K562 (cell line): ENCODE results near the gene FOXJ2. TPM values are rescaled to one million over a fixed set of nuclear protein-coding genes. Genes with fewer than 3 reads are reported as not detected.

Source experiments
- ARID1B ChIP-seq: fragments of 450-650 bp; IDR thresholded peaks from 2 replicates; pipeline ENCODE4 v1.6.1; 2016; ENCODE audit warnings: antibody characterized with exemption, mild to moderate bottlenecking, inconsistent platforms
- CGGBP1 ChIP-seq: fragments of 250-450 bp; sonication (Bioruptor Pico); IDR thresholded peaks from 2 replicates; pipeline ENCODE4 v1.9.0; 2021; ENCODE audit warnings: mild to moderate bottlenecking
- CREB3 ChIP-seq: fragments of 450-650 bp; conservative IDR thresholded peaks from 2 replicates; pipeline ENCODE4 v1.6.1; 2016; ENCODE audit warnings: missing genetic modification characterization, low read depth, mild to moderate bottlenecking, missing compliant biosample characterization, moderate library complexity
- E2F3 ChIP-seq: fragments of 250-450 bp; sonication (Bioruptor Pico); IDR thresholded peaks from 2 replicates; pipeline ENCODE4 v1.4.0; 2020; ENCODE audit warnings: mild to moderate bottlenecking
- GTF2E2 ChIP-seq: fragments of 200-800 bp; sonication (Bioruptor generic); IDR thresholded peaks from 2 replicates; pipeline ENCODE4 v1.6.1; 2016; ENCODE audit warnings: missing genetic modification characterization, missing compliant biosample characterization
- HIVEP1 ChIP-seq: fragments of 250-450 bp; sonication (Bioruptor Pico); IDR thresholded peaks from 2 replicates; pipeline ENCODE4 v1.4.0; 2020; ENCODE audit warnings: mild to moderate bottlenecking
- KLF16 ChIP-seq: IDR thresholded peaks from 2 replicates; pipeline ENCODE4 v1.6.1; 2016; ENCODE audit warnings: antibody characterized with exemption
- MAFF ChIP-seq: IDR thresholded peaks from 2 replicates; pipeline ENCODE4 v1.6.1; 2012; ENCODE audit warnings: low read length, improper control_type of control experiment
- MNT ChIP-seq, 2 experiments: fragments of 450-650 bp; conservative IDR thresholded peaks; 2 replicates each; pipeline ENCODE4 v1.6.1; 2017; ENCODE audit warnings: mild to moderate bottlenecking in 2 of 2, moderate library complexity in 2 of 2
- SMAD2 ChIP-seq: fragments of 150-350 bp; IDR thresholded peaks from 2 replicates; pipeline ENCODE4 v1.6.1; 2014; ENCODE audit warnings: low read depth, mild to moderate bottlenecking, low read length
- SMARCE1 ChIP-seq: fragments of 450-650 bp; IDR thresholded peaks from 2 replicates; pipeline ENCODE4 v1.7.1; 2016; ENCODE audit warnings: mild to moderate bottlenecking
- SP1 ChIP-seq: sonication (generic); formaldehyde crosslinking; IDR thresholded peaks from 2 replicates; pipeline ENCODE4 v1.8.1; 2022; ENCODE audit warnings: mild to moderate bottlenecking, missing genetic modification reagents
- TCF3 ChIP-seq: sonication (generic); formaldehyde crosslinking; IDR thresholded peaks from 2 replicates; pipeline ENCODE4 v1.4.0; 2020; ENCODE audit warnings: mild to moderate bottlenecking, missing genetic modification reagents
- TGIF2 ChIP-seq: sonication (generic); formaldehyde crosslinking; IDR thresholded peaks from 2 replicates; pipeline ENCODE4 v1.8.1; 2022; ENCODE audit warnings: mild to moderate bottlenecking, missing genetic modification reagents, moderate library complexity
- VEZF1 ChIP-seq: fragments of 200-800 bp; sonication (Bioruptor generic); IDR thresholded peaks from 2 replicates; pipeline ENCODE4 v1.6.1; 2017; ENCODE audit warnings: missing genetic modification characterization, missing compliant biosample characterization
- ZBTB7A ChIP-seq: IDR thresholded peaks from 2 replicates; pipeline ENCODE4 v1.6.1; 2011; ENCODE audit warnings: low read depth, mild to moderate bottlenecking, low read length, moderate library complexity, borderline replicate concordance; ENCODE audit not compliant: control insufficient read depth
- ZNF124 ChIP-seq: sonication (generic); formaldehyde crosslinking; IDR thresholded peaks from 2 replicates; pipeline ENCODE4 v1.8.1; 2022; ENCODE audit warnings: missing genetic modification reagents
- ZNF717 ChIP-seq: fragments of 250-450 bp; sonication (Bioruptor Pico); IDR thresholded peaks from 2 replicates; pipeline ENCODE4 v1.5.0; 2021
- ZNF740 ChIP-seq, 3 experiments: fragments of 200-800 bp in 1 of 3; sonication (Bioruptor generic) in 1 of 3; sonication (generic) in 1 of 3; formaldehyde crosslinking in 1 of 3; IDR thresholded peaks; 2 replicates each; pipeline versions ENCODE4 v1.6.1 to v1.8.0; 2016 to 2022; ENCODE audit warnings: mild to moderate bottlenecking in 2 of 3, missing compliant biosample characterization in 2 of 3, missing genetic modification characterization in 2 of 3, missing genetic modification reagents in 1 of 3
- polyA plus RNA-seq, 8 experiments: library from polyadenylated mRNA; depleted of rRNA in 4 of 8; stranded (reverse) in 5 of 8; unstranded in 3 of 8; fragments of >200 nt; fragmentation: Nextera tagmentation in 2 of 8; fragmentation: Illumina TruSeq in 1 of 8; extraction: Ambion mirVana in 2 of 8; extraction: Trizol in 1 of 8; gene quantifications; 2 replicates each; pipeline versions ENCODE4 v1.2.1 to v1.2.3, GENCODE V29; 2011 to 2014; ENCODE audit warnings: inconsistent platforms in 1 of 8, missing spikeins in 1 of 8
- total RNA-seq, 7 experiments: library from RNA; depleted of rRNA in 6 of 7; stranded (reverse); fragments of >200 nt in 6 of 7; fragmentation: Illumina TruSeq in 2 of 7; extraction: Trizol in 2 of 7; gene quantifications; 2 replicates each; pipeline versions ENCODE4 v1.2.1 to v1.2.3, GENCODE V29; 2011 to 2021; ENCODE audit warnings: low replicate concordance in 1 of 7
- TF ChIP-seq, protein P1 (sequence below): IDR thresholded peaks from 2 replicates; pipeline ENCODE4 v1.6.1; 2012; ENCODE audit warnings: low read depth, low read length, improper control_type of control experiment, borderline replicate concordance

The FOXJ2 gene
- total and polyA plus RNA-seq, 9 of the 15 experiments (the other 6 are each of a cell fraction or from before 2014, with no cell fraction given) = 1.0 to 7.5 (median 2.4) TPM

DNA sequence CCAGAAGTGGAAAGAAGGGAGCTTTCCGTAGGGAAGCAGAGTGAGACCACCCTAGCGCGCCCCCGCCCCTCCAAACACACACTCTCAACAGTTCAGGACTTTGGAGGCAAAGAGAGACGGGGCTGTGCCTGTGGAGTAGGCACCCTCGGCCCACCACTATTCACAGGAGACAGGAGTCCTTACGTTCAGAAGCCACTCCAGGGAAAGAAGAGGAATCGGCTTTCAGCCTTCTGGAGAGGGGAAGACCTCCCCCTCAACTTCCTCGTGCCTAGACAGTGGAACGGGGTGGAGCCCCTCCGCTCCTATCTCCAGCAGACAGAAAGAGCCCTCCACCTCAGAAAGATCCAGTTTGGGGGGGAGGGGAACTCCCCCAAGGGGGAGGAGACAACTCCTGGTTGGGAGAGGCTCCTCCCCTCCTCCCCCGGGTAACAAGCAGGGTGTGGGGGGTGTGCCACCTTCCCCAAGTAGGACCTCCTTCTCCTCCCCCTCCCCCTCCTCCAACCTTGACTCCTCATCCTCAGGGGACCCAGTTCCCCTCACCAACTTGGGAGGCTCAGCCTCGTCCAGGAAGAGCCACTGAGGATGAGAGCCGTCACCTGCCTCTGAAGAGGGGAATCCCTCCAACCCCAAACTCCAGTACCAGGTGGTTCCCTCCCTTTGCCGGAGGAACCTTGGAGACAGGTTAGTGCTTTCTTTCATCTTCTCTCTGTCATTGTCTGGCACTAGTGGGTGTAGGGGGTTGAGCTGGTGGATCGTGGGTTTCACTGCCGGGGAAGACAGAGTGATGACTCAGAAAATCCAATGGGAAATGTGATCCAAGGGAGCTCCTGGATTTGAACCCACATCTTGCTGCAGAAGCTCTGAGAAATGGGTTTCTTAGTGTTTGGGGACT lies 883 bp downstream of the FOXJ2 start (continued):
- TF ChIP-seq TGIF2 (CRISPR knock-in tag) (no peak), ARID1B (peak; percentile 52), VEZF1 (peak; percentile 73), TCF3 (CRISPR knock-in tag) (0 out of 2 replicates have a peak, but pooled peaks have one; percentile 33), SP1 (peak; percentile 56; the same call in 1 of the 2 replicates), GTF2E2 (0 out of 2 replicates have a peak, but pooled peaks have one; percentile 18), ZBTB7A (peak; percentile 84), KLF16 (0 out of 2 replicates have a peak, but pooled peaks have one; percentile 38), CREB3 (tag) (no peak), ZNF717 (no peak), MAFF (no peak), SMAD2 (no peak), CGGBP1 (CRISPR knock-in tag) (no peak), MNT (conservative IDR thresholded peaks at IDR 0.05) (0 out of 4 replicates have a peak, but pooled peaks of 1 of the 2 experiments have one; percentile 9), ZNF740 (CRISPR knock-in tag; IDR thresholded peaks at IDR 0.05) (peak; percentile 61; the same call in 1 of the 2 replicates), ZNF740 (tag; IDR thresholded peaks at IDR 0.05) (peak in 1 of 2 experiments; percentile 80; a peak in 2 of 4 replicates), E2F3 (no peak), HIVEP1 (CRISPR knock-in tag) (no peak), ZNF124 (CRISPR knock-in tag) (no peak), SMARCE1 (no peak)
- TF ChIP-seq, protein P1, sequence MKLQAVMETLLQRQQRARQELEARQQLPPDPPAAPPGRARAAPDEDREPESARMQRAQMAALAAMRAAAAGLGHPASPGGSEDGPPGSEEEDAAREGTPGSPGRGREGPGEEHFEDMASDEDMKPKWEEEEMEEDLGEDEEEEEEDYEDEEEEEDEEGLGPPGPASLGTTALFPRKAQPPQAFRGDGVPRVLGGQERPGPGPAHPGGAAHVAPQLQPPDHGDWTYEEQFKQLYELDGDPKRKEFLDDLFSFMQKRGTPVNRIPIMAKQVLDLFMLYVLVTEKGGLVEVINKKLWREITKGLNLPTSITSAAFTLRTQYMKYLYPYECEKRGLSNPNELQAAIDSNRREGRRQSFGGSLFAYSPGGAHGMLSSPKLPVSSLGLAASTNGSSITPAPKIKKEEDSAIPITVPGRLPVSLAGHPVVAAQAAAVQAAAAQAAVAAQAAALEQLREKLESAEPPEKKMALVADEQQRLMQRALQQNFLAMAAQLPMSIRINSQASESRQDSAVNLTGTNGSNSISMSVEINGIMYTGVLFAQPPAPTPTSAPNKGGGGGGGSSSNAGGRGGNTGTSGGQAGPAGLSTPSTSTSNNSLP = no peak
